Neural crest cell (in vitro differentiated cells): ENCODE data around the gene PAK1IP1. TPM values are rescaled to one million over a fixed set of nuclear protein-coding genes. Genes with fewer than 3 reads are reported as not detected.

Source experiments
- DNase-seq: peaks from one replicate; pipeline ENCODE4 v3.0.0; 2021; ENCODE audit warnings: low read depth, mixed read lengths, low spot score
- H3K27ac Mint-ChIP-seq: one replicate; pipeline ENCODE4 v1.8.0; 2021; ENCODE audit warnings: mild to moderate bottlenecking, mixed read lengths; ENCODE audit not compliant: unreplicated experiment
- H3K27me3 Mint-ChIP-seq: 2 replicates; pipeline ENCODE4 v1.8.0; 2021; ENCODE audit warnings: low read depth, mild to moderate bottlenecking, mixed read lengths
- H3K36me3 Mint-ChIP-seq: 2 replicates; pipeline ENCODE4 v1.8.0; 2021; ENCODE audit warnings: low read depth, mild to moderate bottlenecking, mixed read lengths
- H3K4me1 Mint-ChIP-seq: 2 replicates; pipeline ENCODE4 v1.8.0; 2021; ENCODE audit warnings: mixed read lengths
- H3K4me3 Mint-ChIP-seq: one replicate; pipeline ENCODE4 v1.8.0; 2021; ENCODE audit warnings: mild to moderate bottlenecking, mixed read lengths
- H3K9me3 Mint-ChIP-seq: 2 replicates; pipeline ENCODE4 v1.8.0; 2021; ENCODE audit warnings: mixed read lengths
- CTCF ChIP-seq: fragments of 200-600 bp; sonication (generic); conservative IDR thresholded peaks from 2 replicates; pipeline ENCODE4 v1.5.0; 2021; ENCODE audit warnings: antibody characterized with exemption, mild to moderate bottlenecking
- total RNA-seq: library from RNA; stranded (reverse); gene quantifications from 2 replicates; pipeline ENCODE4 v1.2.1, GENCODE V29; 2021

Gene PAK1IP1
- total RNA-seq, 1 donor from 2014 or later: 21.6 TPM

GRCh38 chr6:10681795-10682194 lies 13.0 kb upstream of the PAK1IP1 start:
- Mint-ChIP-seq H3K27me3 (peaks cover 13% of the 10 kb centered on the region), H3K4me1 (no peaks in the 10 kb centered on the region), H3K4me3 (no peak overlapping the region), H3K27ac (no peak overlapping the region), H3K36me3 (no peaks in the 10 kb centered on the region), H3K9me3 (no peaks in the 10 kb centered on the region)
- no peak for TF ChIP-seq CTCF
- no peak for DNase-seq

- Mint-ChIP-seq H3K36me3 (no peaks in the 10 kb centered on the region), H3K27me3 (peaks cover 20% of the 10 kb centered on the region), H3K27ac (no peak overlapping the region), H3K9me3 (no peaks in the 10 kb centered on the region), H3K4me3 (no peak overlapping the region), H3K4me1 (no peaks in the 10 kb centered on the region)
- TF ChIP-seq CTCF: no peak
- DNase-seq: no peak
These were observed 12.3 kb upstream of the PAK1IP1 start for GRCh38 chr6:10682355-10682988.

DNA sequence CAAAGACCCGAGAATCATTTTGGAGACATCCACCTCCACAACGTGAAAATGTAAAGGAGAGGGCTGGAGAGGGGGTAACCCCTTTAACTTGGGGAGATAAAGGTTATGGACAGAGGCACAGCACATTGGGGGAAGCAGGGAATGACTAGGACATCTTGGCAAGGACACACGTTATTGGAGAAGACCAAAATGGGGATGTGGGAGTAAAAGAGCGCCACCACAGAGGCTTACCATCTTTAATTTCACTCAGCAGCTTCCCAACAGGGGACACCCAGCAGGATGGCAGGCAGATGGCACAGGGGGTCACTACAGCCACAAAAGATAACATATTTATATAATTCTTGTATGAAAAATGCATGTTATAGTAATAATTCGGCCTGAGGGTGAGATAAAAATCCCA lies 10.2 kb upstream of the PAK1IP1 start:
- H3K27me3 Mint-ChIP-seq: peaks cover 28% of the 10 kb centered on the region
- no peaks in the 10 kb centered on the region for H3K36me3 Mint-ChIP-seq
- H3K27ac Mint-ChIP-seq: no peak overlapping the region
- H3K9me3 Mint-ChIP-seq: no peaks in the 10 kb centered on the region
- no peak for TF ChIP-seq CTCF
- no peak for DNase-seq
- H3K4me3 Mint-ChIP-seq: no peak overlapping the region
- H3K4me1 Mint-ChIP-seq: no peaks in the 10 kb centered on the region

DNA sequence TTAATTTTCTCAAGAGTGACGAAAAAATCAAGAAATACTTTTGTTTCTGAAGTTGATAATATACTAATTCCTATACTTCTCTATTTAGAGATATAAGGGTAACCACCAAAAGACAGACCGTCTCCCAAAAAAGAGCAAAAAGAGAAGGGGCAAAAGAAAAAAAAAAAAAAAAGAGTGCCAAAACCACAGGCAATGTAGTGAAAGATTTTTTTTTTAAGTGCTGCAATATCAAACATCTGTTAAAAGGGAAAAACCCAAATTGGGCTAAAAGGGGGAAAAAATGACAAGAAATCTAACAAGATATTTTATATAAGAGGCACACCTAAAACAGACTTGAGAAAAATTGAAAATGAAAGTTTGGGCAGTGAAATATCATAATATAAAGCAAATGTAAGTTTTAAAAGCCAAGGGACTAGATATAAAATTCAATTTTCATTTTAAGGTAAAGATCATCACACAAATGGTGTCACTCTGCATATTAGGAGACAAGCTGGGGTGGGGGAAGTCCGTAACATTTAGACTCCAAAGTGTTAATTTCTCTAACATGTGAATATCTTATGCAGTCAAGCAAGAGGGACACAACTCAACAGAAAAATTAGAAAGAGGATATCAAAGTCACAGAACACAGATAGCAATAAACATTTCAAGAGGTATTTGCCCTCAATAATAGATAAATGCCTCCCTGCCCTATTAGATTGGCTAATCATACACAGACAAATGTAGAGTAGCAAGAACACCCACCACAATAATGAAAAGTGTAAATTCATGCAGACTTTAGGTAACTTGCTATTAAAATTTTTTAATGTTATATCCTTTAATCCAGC lies 9.5 kb upstream of the PAK1IP1 start:
- DNase-seq: no peak
- TF ChIP-seq CTCF: no peak
- Mint-ChIP-seq H3K27ac (no peak overlapping the region), H3K4me1 (no peaks in the 10 kb centered on the region), H3K4me3 (no peak overlapping the region), H3K36me3 (no peaks in the 10 kb centered on the region), H3K9me3 (no peaks in the 10 kb centered on the region), H3K27me3 (peaks cover 28% of the 10 kb centered on the region)

GRCh38 chr6:10686901-10687300 lies 7.9 kb upstream of the PAK1IP1 start:
- no peak overlapping the region for H3K27ac Mint-ChIP-seq
- peaks cover 4% of the 10 kb centered on the region for H3K4me1 Mint-ChIP-seq
- peaks cover 28% of the 10 kb centered on the region for H3K27me3 Mint-ChIP-seq
- H3K36me3 Mint-ChIP-seq: no peaks in the 10 kb centered on the region
- no peak overlapping the region for H3K4me3 Mint-ChIP-seq
- no peaks in the 10 kb centered on the region for H3K9me3 Mint-ChIP-seq
- DNase-seq: no peak
- no peak for TF ChIP-seq CTCF
